ENCODE data around the gene IL11. TPM values are rescaled to one million over a fixed set of nuclear protein-coding genes. Genes with fewer than 3 reads are reported as not detected.
A peak's percentile ranks its signal among the peaks of the same experiment; 100 is the strongest.

The IL11 gene
- total RNA-seq, 1 experiment from 2014 or later = 3.9 TPM

- H3K36me3 Mint-ChIP-seq (ENCODE audit: insufficient read depth in 1 of 3, low read depth in 3 of 3) = peaks cover 0 to 11% (median 2%) of the 10 kb centered on the region in 3 experiments; a peak in 4 of 7 replicates
- no peak overlapping the region for H2AK5ac ChIP-seq (ENCODE audit: insufficient read length, low read length)
- no peak overlapping the region for H2BK12ac ChIP-seq (ENCODE audit: insufficient read length, low read depth, low read length)
- peaks cover 2% of the 10 kb centered on the region; the same call in 1 of the 2 replicates for H3K27me3 ChIP-seq (ENCODE audit: insufficient read depth, low read length)
- no peak overlapping the region for H3K18ac ChIP-seq (ENCODE audit: insufficient read length, low read depth, low read length)
- H4K20me1 ChIP-seq (ENCODE audit: control insufficient read depth, insufficient read depth, insufficient read length) = no peaks in the 10 kb centered on the region
- H2BK20ac ChIP-seq (ENCODE audit: low read depth, low read length, poor library complexity, severe bottlenecking) = no peak overlapping the region
- DNase-seq = no peak
- H3K14ac ChIP-seq (ENCODE audit: insufficient read depth, low read length) = no peak overlapping the region
- H3K27me3 Mint-ChIP-seq (ENCODE audit: low read depth) = peaks cover 62% of the 10 kb centered on the region
- H3K56ac ChIP-seq (ENCODE audit: insufficient read length, low read depth, low read length) = no peak overlapping the region
- H3K79me1 ChIP-seq (ENCODE audit: insufficient read depth, low read depth, low read length, poor library complexity, severe bottlenecking) = no peaks in the 10 kb centered on the region
- no peaks in the 10 kb centered on the region for H3K9me3 ChIP-seq (ENCODE audit: control insufficient read depth, low read depth, low read length)
- no peak overlapping the region for H2BK5ac ChIP-seq (ENCODE audit: insufficient read length, low read length)
- H3K9me3 Mint-ChIP-seq = peaks cover 0 to 3% of the 10 kb centered on the region in 2 experiments; a peak in 1 of 5 replicates
- H3K23me2 ChIP-seq (ENCODE audit: insufficient read length, low read depth, low read length, poor library complexity, severe bottlenecking) = peaks cover 14% of the 10 kb centered on the region
- no peak for TF ChIP-seq CTCF (conservative IDR thresholded peaks at IDR 0.05)
- no peak overlapping the region for H3T11ph ChIP-seq (ENCODE audit: low read length)
- no peak overlapping the region for H3K23ac ChIP-seq (ENCODE audit: insufficient read length, low read depth, low read length)
- no peak overlapping the region for H3K9ac ChIP-seq (ENCODE audit: extremely low read depth, insufficient read length, low read length)
- H3K79me2 ChIP-seq (ENCODE audit: insufficient read depth, low read length) = no peaks in the 10 kb centered on the region
- H4K91ac ChIP-seq (ENCODE audit: insufficient read length, low read depth, low read length) = no peak overlapping the region
- no peak overlapping the region for H2BK15ac ChIP-seq (ENCODE audit: low read depth, low read length)
- H4K5ac ChIP-seq (ENCODE audit: insufficient read length, low read depth, low read length) = no peak overlapping the region
- WGBS (ENCODE audit: extremely low coverage, insufficient read length, low lambda C conversion rate) = no CpG with 5 or more reads among the region's 11 CpGs
- H3K27ac Mint-ChIP-seq = 0 out of 7 replicates have a peak overlapping the region, but pooled peaks of 1 of the 3 experiments have one; percentile 6
- no peak overlapping the region for H4K8ac ChIP-seq (replicated peaks; ENCODE audit: insufficient read length, low read depth, low read length)
- H2AFZ ChIP-seq (ENCODE audit: low read length) = no peak overlapping the region
- H3K4me1 ChIP-seq (ENCODE audit: insufficient read depth, low read length) = no peaks in the 10 kb centered on the region; the same call in 1 of the 2 replicates
- H3K4ac ChIP-seq (ENCODE audit: low read depth, low read length) = no peak overlapping the region
- H3K4me2 ChIP-seq (ENCODE audit: insufficient read depth, insufficient read length, low read length) = no peak overlapping the region
- peaks cover 31 to 43% of the 10 kb centered on the region in 2 experiments for H3K4me1 Mint-ChIP-seq
- H3K27ac ChIP-seq (ENCODE audit: insufficient read length, low read depth, low read length) = no peak overlapping the region
- H2BK120ac ChIP-seq (ENCODE audit: low read depth, low read length, poor library complexity, severe bottlenecking) = no peak overlapping the region
- no peak overlapping the region; a peak in 1 of 5 replicates for H3K4me3 Mint-ChIP-seq
Observed at GRCh38 chr19:55379174-55379573, 8.9 kb upstream of the IL11 start.

Measured in H9 (cell line).